Keratinocyte (primary cell): ENCODE measurements around the gene SLC2A9. TPM values are rescaled to one million over a fixed set of nuclear protein-coding genes. Genes with fewer than 3 reads are reported as not detected.

ENCODE experiments used
- DNase-seq: peaks from one replicate; pipeline ENCODE4 v3.0.0-alpha.2; 2011; ENCODE audit warnings: low read depth, missing footprints, low spot score
- FAIRE-seq: peaks from 2 replicates; lab custom pipeline; 2011; peaks lifted over from hg19 to GRCh38; lab: Jason Lieb, UNC
- H2AFZ ChIP-seq: 2 replicates; pipeline ENCODE4 v1.6.0; 2012; ENCODE audit warnings: low read length, control low read depth, inconsistent platforms; ENCODE audit not compliant: control insufficient read depth
- H3K27ac ChIP-seq: 2 replicates; pipeline ENCODE4 v1.5.1; 2011; ENCODE audit warnings: low read length; ENCODE audit not compliant: control insufficient read depth, insufficient read depth
- H3K27me3 ChIP-seq: 3 replicates; pipeline ENCODE4 v1.6.0; 2011; ENCODE audit warnings: low read length; ENCODE audit not compliant: control insufficient read depth, insufficient read depth; ENCODE audit errors: extremely low read depth
- H3K36me3 ChIP-seq, 2 experiments: 2 replicates in 1 of 2; 3 replicates in 1 of 2; pipeline ENCODE4 v1.5.1; 2011; ENCODE audit warnings: low read length in 2 of 2, mild to moderate bottlenecking in 1 of 2; ENCODE audit not compliant: control insufficient read depth in 2 of 2, insufficient read depth in 2 of 2; ENCODE audit errors: extremely low read depth in 1 of 2
- H3K4me1 ChIP-seq: 3 replicates; pipeline ENCODE4 v1.5.1; 2011; ENCODE audit warnings: low read length; ENCODE audit not compliant: control insufficient read depth, insufficient read depth; ENCODE audit errors: extremely low read depth
- H3K4me2 ChIP-seq: 3 replicates; pipeline ENCODE4 v1.6.0; 2011; ENCODE audit warnings: low read depth, low read length; ENCODE audit not compliant: control insufficient read depth, insufficient read depth; ENCODE audit errors: extremely low read depth
- H3K4me3 ChIP-seq, 3 experiments: fragments of 200-600 bp in 1 of 3; sonication (generic) in 1 of 3; 2 replicates in 2 of 3; 3 replicates in 1 of 3; pipeline ENCODE4 v1.5.1; 2011 to 2016; ENCODE audit warnings: low read length in 3 of 3, mild to moderate bottlenecking in 3 of 3, control low read depth in 2 of 3, inconsistent platforms in 1 of 3, low read depth in 1 of 3, mixed read lengths in 1 of 3, mixed run types in 1 of 3, moderate library complexity in 1 of 3; ENCODE audit not compliant: control insufficient read depth in 2 of 3, insufficient read depth in 2 of 3; ENCODE audit errors: extremely low read depth in 1 of 3
- H3K79me2 ChIP-seq: 2 replicates; pipeline ENCODE4 v1.6.0; 2012; ENCODE audit warnings: low read length; ENCODE audit not compliant: control insufficient read depth, insufficient read depth
- H3K9ac ChIP-seq: 3 replicates; pipeline ENCODE4 v1.6.0; 2011; ENCODE audit warnings: low read length; ENCODE audit not compliant: control insufficient read depth, insufficient read depth; ENCODE audit errors: extremely low read depth
- H3K9me1 ChIP-seq: 3 replicates; pipeline ENCODE4 v1.6.0; 2011; ENCODE audit warnings: low read length; ENCODE audit not compliant: control insufficient read depth, insufficient read depth; ENCODE audit errors: extremely low read depth
- H3K9me3 ChIP-seq: 2 replicates; pipeline ENCODE4 v1.5.1; 2012; ENCODE audit warnings: low read depth, low read length; ENCODE audit not compliant: control insufficient read depth
- H4K20me1 ChIP-seq: 3 replicates; pipeline ENCODE4 v1.6.0; 2011; ENCODE audit warnings: low read length; ENCODE audit not compliant: control insufficient read depth, insufficient read depth; ENCODE audit errors: extremely low read depth
- CTCF ChIP-seq, 3 experiments: IDR thresholded peaks in 1 of 3; conservative IDR thresholded peaks in 1 of 3; optimal IDR thresholded peaks in 1 of 3; 2 replicates in 2 of 3; 3 replicates in 1 of 3; pipeline versions ENCODE3 to v1.5.1; 2011; ENCODE audit warnings: low read length in 3 of 3, mild to moderate bottlenecking in 3 of 3, moderate library complexity in 2 of 3, control low read depth in 1 of 3, inconsistent platforms in 1 of 3; ENCODE audit not compliant: insufficient read depth in 2 of 3; ENCODE audit errors: extremely low read depth in 1 of 3
- EZH2 ChIP-seq: IDR thresholded peaks from one replicate; pipeline ENCODE4 v1.6.1; 2012; ENCODE audit warnings: inconsistent platforms, mild to moderate bottlenecking, low read length, moderate library complexity
- dilution Hi-C: fragments of 300-500 bp; cut with MboI; formaldehyde crosslinking; loops from one replicate; pipeline ENCODE4 v1.7.0; 2020; ENCODE audit warnings: low sequenced_read_pairs; ENCODE audit not compliant: extremely low pct_ligation_motif_present
- polyA plus RNA-seq, 5 experiments: library from polyadenylated mRNA; depleted of rRNA in 3 of 5; stranded (reverse) in 3 of 5; stranded (forward) in 1 of 5; unstranded in 1 of 5; fragments of >200 nt; gene quantifications; 1 replicate in 1 of 5; 2 replicates in 3 of 5; 3 replicates in 1 of 5; pipeline versions ENCODE4 v1.2.1 to v1.2.3, GENCODE V29; 2011 to 2012; ENCODE audit warnings: missing spikeins in 2 of 5, low read depth in 1 of 5, low replicate concordance in 1 of 5

SLC2A9 gene
- polyA plus RNA-seq, 1 donor (not counting 4 experiments of a cell fraction or from before 2014, with no cell fraction given) = 37.3 TPM

GRCh38 chr4:9969526-9970398 lies 51.5 kb downstream of the SLC2A9 start:
- no peak overlapping the region for H2AFZ ChIP-seq
- no peaks in the 10 kb centered on the region for H3K9me1 ChIP-seq
- H4K20me1 ChIP-seq = no peaks in the 10 kb centered on the region
- dilution Hi-C loops = no loop called here
- no peak overlapping the region for H3K4me2 ChIP-seq
- H3K4me3 ChIP-seq = no peak overlapping the region
- H3K4me1 ChIP-seq = no peaks in the 10 kb centered on the region
- peaks cover 5% of the 10 kb centered on the region for H3K79me2 ChIP-seq
- DNase-seq (no peak), FAIRE-seq (no peak)
- no peaks in the 10 kb centered on the region for H3K27me3 ChIP-seq
- H3K36me3 ChIP-seq = peaks cover 2 to 4% of the 10 kb centered on the region in 2 experiments
- H3K9me3 ChIP-seq = peaks cover 4% of the 10 kb centered on the region
- H3K9ac ChIP-seq = no peak overlapping the region
- TF ChIP-seq EZH2 = no peak
- no peak for TF ChIP-seq CTCF (optimal IDR thresholded peaks at IDR 0.05 in 1 of 3, IDR thresholded peaks at IDR 0.05 in 1 of 3, conservative IDR thresholded peaks at IDR 0.05 in 1 of 3; ENCODE audit: extremely low read depth in 1 of 3, insufficient read depth in 2 of 3, low read length in 3 of 3)
- no peak overlapping the region for H3K27ac ChIP-seq

- Histone ChIP-seq H3K9me1 (no peaks in the 10 kb centered on the region), H3K27me3 (no peaks in the 10 kb centered on the region), H4K20me1 (no peaks in the 10 kb centered on the region), H3K9me3 (peaks cover 4% of the 10 kb centered on the region), H3K4me3 (no peak overlapping the region), H2AFZ (no peak overlapping the region), H3K27ac (no peak overlapping the region), H3K4me1 (no peaks in the 10 kb centered on the region), H3K36me3 (peaks cover 4 to 5% of the 10 kb centered on the region in 2 experiments), H3K4me2 (no peak overlapping the region), H3K79me2 (peaks cover 4% of the 10 kb centered on the region), H3K9ac (no peak overlapping the region)
- TF ChIP-seq CTCF (optimal IDR thresholded peaks at IDR 0.05 in 1 of 3, IDR thresholded peaks at IDR 0.05 in 1 of 3, conservative IDR thresholded peaks at IDR 0.05 in 1 of 3; ENCODE audit: extremely low read depth in 1 of 3, insufficient read depth in 2 of 3, low read length in 3 of 3) = no peak
- no peak for TF ChIP-seq EZH2
- DNase-seq = no peak
- FAIRE-seq = no peak
- dilution Hi-C loops = no loop called here
These were observed 52.8 kb downstream of the SLC2A9 start for GRCh38 chr4:9968472-9968871.
